GM15510 (cell line): Measurements from ENCODE around the gene CNIH2.

Experiments used
- POLR2A ChIP-seq: IDR thresholded peaks from 3 replicates; pipeline ENCODE4 v1.6.1; 2011; ENCODE audit warnings: borderline replicate concordance; ENCODE audit not compliant: insufficient read length; ENCODE audit errors: extremely low read depth

CNIH2 gene

GRCh38 chr11:66290330-66290621 is 12.3 kb downstream of the CNIH2 start:
- no peak for TF ChIP-seq POLR2A

GRCh38 chr11:66291303-66291705 is 13.3 kb downstream of the CNIH2 start:
- TF ChIP-seq POLR2A, result no peak

- no peak for TF ChIP-seq POLR2A
These were observed 13.9 kb downstream of the CNIH2 start, which contains the start of gene TMEM151A for GRCh38 chr11:66291706-66292542. TMEM151A (plus strand) TSS chr11:66291894; CDS start chr11:66292014, 120 bp downstream.

GRCh38 chr11:66292543-66293332 is 14.8 kb downstream of the CNIH2 start:
- no peak for TF ChIP-seq POLR2A

GRCh38 chr11:66293352-66293751 is 15.4 kb downstream of the CNIH2 start:
- no peak for TF ChIP-seq POLR2A

GRCh38 chr11:66293777-66294625 is 16.0 kb downstream of the CNIH2 start:
- TF ChIP-seq POLR2A, result no peak

- TF ChIP-seq POLR2A, result no peak
These were observed 16.9 kb downstream of the CNIH2 start for GRCh38 chr11:66294626-66295620.

GRCh38 chr11:66297610-66298009 is 19.6 kb downstream of the CNIH2 start:
- TF ChIP-seq POLR2A, result no peak

GRCh38 chr11:66299186-66299585 is 21.2 kb downstream of the CNIH2 start:
- no peak for TF ChIP-seq POLR2A

- TF ChIP-seq POLR2A, result no peak
These were observed 24.7 kb downstream of the CNIH2 start for GRCh38 chr11:66302656-66303055.

- TF ChIP-seq POLR2A, result no peak
These were observed 31.5 kb downstream of the CNIH2 start for GRCh38 chr11:66309475-66309874.

- TF ChIP-seq POLR2A, result no peak
These were observed 32.3 kb downstream of the CNIH2 start for GRCh38 chr11:66310324-66310723.

GRCh38 chr11:66311470-66311964 is 33.5 kb downstream of the CNIH2 start:
- TF ChIP-seq POLR2A, result no peak
